ENCODE measurements around the gene LGR6.
"Not testable (repeated sequence)": the region's sequence is repeated elsewhere in the genome, so short reads cannot be mapped to it uniquely, and the experiment has no call there.

LGR6 gene

GRCh38 chr1:202259705-202260104 is 66.1 kb downstream of the LGR6 start:
- Histone ChIP-seq H3K27ac (no peak overlapping the region), H3K4me3 (ENCODE audit: low read depth, low read length) (no peak overlapping the region), H3K36me3 (replicated peaks) (no peaks in the 10 kb centered on the region), H3K27me3 (replicated peaks) (peaks cover 27% of the 10 kb centered on the region)
- no peak for TF ChIP-seq CTCF (IDR thresholded peaks at IDR 0.05; ENCODE audit: low read depth, low read length, missing control alignments)
- in situ Hi-C loops (cut with HindIII; ENCODE audit: low pct_ligation_motif_present, low sequenced_read_pairs) = no loop called here
- DNase-seq = no peak

GRCh38 chr1:202261209-202261958 is 67.8 kb downstream of the LGR6 start:
- peaks cover 31% of the 10 kb centered on the region for H3K27me3 ChIP-seq (replicated peaks)
- H3K27ac ChIP-seq; H3K4me3 ChIP-seq (ENCODE audit: low read depth, low read length); H3K36me3 ChIP-seq (replicated peaks); in situ Hi-C loops (cut with HindIII; ENCODE audit: low pct_ligation_motif_present, low sequenced_read_pairs); DNase-seq: not testable (repeated sequence)

- Histone ChIP-seq H3K36me3 (replicated peaks) (no peaks in the 10 kb centered on the region), H3K4me3 (ENCODE audit: low read depth, low read length) (no peak overlapping the region), H3K27ac (no peak overlapping the region), H3K27me3 (replicated peaks) (peaks cover 38% of the 10 kb centered on the region)
- no peak for TF ChIP-seq CTCF (IDR thresholded peaks at IDR 0.05; ENCODE audit: low read depth, low read length, missing control alignments)
- DNase-seq = no peak
- in situ Hi-C loops (cut with HindIII; ENCODE audit: low pct_ligation_motif_present, low sequenced_read_pairs) = no loop called here
Measured at GRCh38 chr1:202263628-202264027, 70.0 kb downstream of the LGR6 start.

GRCh38 chr1:202264300-202264699 is 70.7 kb downstream of the LGR6 start:
- Histone ChIP-seq H3K27me3 (replicated peaks) (peaks cover 36% of the 10 kb centered on the region), H3K36me3 (replicated peaks) (no peaks in the 10 kb centered on the region), H3K27ac (no peak overlapping the region), H3K4me3 (ENCODE audit: low read depth, low read length) (no peak overlapping the region)
- in situ Hi-C loops (cut with HindIII; ENCODE audit: low pct_ligation_motif_present, low sequenced_read_pairs) = no loop called here
- TF ChIP-seq CTCF (IDR thresholded peaks at IDR 0.05; ENCODE audit: low read depth, low read length, missing control alignments) = no peak
- DNase-seq = no peak

- DNase-seq = no peak
- Histone ChIP-seq H3K4me3 (ENCODE audit: low read depth, low read length) (no peak overlapping the region), H3K36me3 (replicated peaks) (no peaks in the 10 kb centered on the region), H3K27me3 (replicated peaks) (peaks cover 33% of the 10 kb centered on the region), H3K27ac (no peak overlapping the region)
- in situ Hi-C loops (cut with HindIII; ENCODE audit: low pct_ligation_motif_present, low sequenced_read_pairs) = no loop called here
- no peak for TF ChIP-seq CTCF (IDR thresholded peaks at IDR 0.05; ENCODE audit: low read depth, low read length, missing control alignments)
Measured at GRCh38 chr1:202264726-202265125, 71.1 kb downstream of the LGR6 start.

GRCh38 chr1:202266061-202266765 is 72.6 kb downstream of the LGR6 start:
- H3K27ac ChIP-seq = no peak overlapping the region
- no peak overlapping the region for H3K4me3 ChIP-seq (ENCODE audit: low read depth, low read length)
- no peaks in the 10 kb centered on the region for H3K36me3 ChIP-seq (replicated peaks)
- in situ Hi-C loops (cut with HindIII; ENCODE audit: low pct_ligation_motif_present, low sequenced_read_pairs) = no loop called here
- no peak for DNase-seq
- H3K27me3 ChIP-seq (replicated peaks) = peaks cover 38% of the 10 kb centered on the region
- TF ChIP-seq CTCF (IDR thresholded peaks at IDR 0.05; ENCODE audit: low read depth, low read length, missing control alignments) = no peak
